CD14-positive monocyte (primary cell): Measurements from ENCODE around the gene KIAA1755. TPM values are rescaled to one million over a fixed set of nuclear protein-coding genes. Genes with fewer than 3 reads are reported as not detected.

Experiments used
- DNase-seq, 3 donors: peaks; one replicate each; pipeline ENCODE4 v3.0.0-alpha.2; 2011 to 2022
- H2AFZ ChIP-seq: 2 replicates; pipeline ENCODE4 v1.6.0; 2012; ENCODE audit warnings: mild to moderate bottlenecking, low read depth, low read length, inconsistent platforms; ENCODE audit not compliant: insufficient read depth, poor library complexity, severe bottlenecking
- H3K27ac ChIP-seq, 2 donors: 1 replicate in 1 of 2; 2 replicates in 1 of 2; pipeline ENCODE4 v1.5.1; 2012 to 2013; ENCODE audit warnings: low read length in 2 of 2, control low read depth in 1 of 2, inconsistent platforms in 1 of 2, low read depth in 1 of 2, mild to moderate bottlenecking in 1 of 2
- H3K27me3 ChIP-seq, 2 donors: one replicate each; pipeline versions ENCODE4 v1.6.0 to v1.6.1; 2011 to 2013; ENCODE audit warnings: low read length in 2 of 2; ENCODE audit not compliant: control insufficient read depth in 2 of 2, insufficient read depth in 2 of 2
- H3K36me3 ChIP-seq, 2 donors: replicated peaks in 1 of 2; 1 replicate in 1 of 2; 2 replicates in 1 of 2; pipeline versions ENCODE4 v1.5.1 to v1.6.1; 2012 to 2013; ENCODE audit warnings: low read length in 2 of 2, control low read depth in 1 of 2, inconsistent platforms in 1 of 2, mild to moderate bottlenecking in 1 of 2; ENCODE audit not compliant: insufficient read depth in 2 of 2, control insufficient read depth in 1 of 2
- H3K4me1 ChIP-seq, 2 donors: 1 replicate in 1 of 2; 2 replicates in 1 of 2; pipeline versions ENCODE4 v1.5.1 to v1.6.1; 2012 to 2013; ENCODE audit warnings: low read length in 2 of 2, control low read depth in 1 of 2, inconsistent platforms in 1 of 2, mild to moderate bottlenecking in 1 of 2, moderate library complexity in 1 of 2; ENCODE audit not compliant: insufficient read depth in 2 of 2, control insufficient read depth in 1 of 2
- H3K4me2 ChIP-seq: replicated peaks from 2 replicates; pipeline ENCODE3; 2012; ENCODE audit warnings: low read length, moderate library complexity, mild to moderate bottlenecking; ENCODE audit not compliant: poor library complexity, severe bottlenecking; ENCODE audit errors: extremely low read depth
- H3K4me3 ChIP-seq, 3 experiments: fragments of 200-600 bp in 1 of 3; sonication (generic) in 1 of 3; replicated peaks in 1 of 3; 1 replicate in 2 of 3; 2 replicates in 1 of 3; pipeline ENCODE4 v1.5.1; 2011 to 2013; ENCODE audit warnings: low read length in 3 of 3, mild to moderate bottlenecking in 3 of 3, control low read depth in 2 of 3, low read depth in 2 of 3, inconsistent platforms in 1 of 3, moderate library complexity in 1 of 3
- H3K79me2 ChIP-seq: 2 replicates; pipeline ENCODE4 v1.6.0; 2012; ENCODE audit warnings: mild to moderate bottlenecking, control low read depth, inconsistent platforms, low read length, moderate library complexity; ENCODE audit not compliant: insufficient read depth
- H3K9ac ChIP-seq: 2 replicates; pipeline ENCODE4 v1.6.0; 2017; ENCODE audit warnings: low read length, mild to moderate bottlenecking; ENCODE audit not compliant: insufficient read depth, poor library complexity, severe bottlenecking
- H3K9me3 ChIP-seq, 2 donors: replicated peaks in 1 of 2; 1 replicate in 1 of 2; 2 replicates in 1 of 2; pipeline versions ENCODE4 v1.5.1 to v1.6.1; 2012 to 2013; ENCODE audit warnings: low read length in 2 of 2, control low read depth in 1 of 2; ENCODE audit not compliant: control insufficient read depth in 1 of 2, insufficient read depth in 1 of 2
- H4K20me1 ChIP-seq: 2 replicates; pipeline ENCODE4 v1.6.0; 2012; ENCODE audit warnings: mild to moderate bottlenecking, low read length, control low read depth, moderate library complexity; ENCODE audit not compliant: insufficient read depth
- H3K27ac Mint-ChIP-seq, 7 donors: one replicate each; pipeline ENCODE4 v1.8.0; 2020; ENCODE audit warnings: mild to moderate bottlenecking in 7 of 7, mixed read lengths in 7 of 7, moderate library complexity in 6 of 7, inconsistent platforms in 2 of 7
- H3K27me3 Mint-ChIP-seq, 3 donors: one replicate each; pipeline ENCODE4 v1.8.0; 2021 to 2022; ENCODE audit warnings: low read depth in 3 of 3, mild to moderate bottlenecking in 3 of 3, mixed read lengths in 3 of 3, moderate library complexity in 3 of 3, inconsistent platforms in 1 of 3
- H3K36me3 Mint-ChIP-seq, 2 donors: one replicate each; pipeline ENCODE4 v1.8.0; 2020; ENCODE audit warnings: mixed read lengths in 2 of 2, inconsistent platforms in 1 of 2, mild to moderate bottlenecking in 1 of 2
- H3K4me1 Mint-ChIP-seq: one replicate; pipeline ENCODE4 v1.8.0; 2020; ENCODE audit warnings: mild to moderate bottlenecking, mixed read lengths
- H3K4me3 Mint-ChIP-seq, 2 donors: one replicate each; pipeline ENCODE4 v1.8.0; 2020; ENCODE audit warnings: mild to moderate bottlenecking in 2 of 2, mixed read lengths in 2 of 2, moderate library complexity in 1 of 2
- H3K9me3 Mint-ChIP-seq, 7 donors: one replicate each; pipeline ENCODE4 v1.8.0; 2020 to 2022; ENCODE audit warnings: mixed read lengths in 7 of 7, mild to moderate bottlenecking in 6 of 7, moderate library complexity in 6 of 7, inconsistent platforms in 2 of 7
- CTCF ChIP-seq: fragments of 200-600 bp; IDR thresholded peaks from one replicate; pipeline ENCODE4 v1.8.0; 2022; ENCODE audit warnings: antibody characterized with exemption, mild to moderate bottlenecking
- WGBS: methylation state at CpG from one replicate; pipeline ENCODE4 v1.1.5; 2013; ENCODE audit warnings: missing lambda C conversion rate; ENCODE audit not compliant: insufficient coverage; 5-methylcytosine and 5-hydroxymethylcytosine counted together
- intact Hi-C, 2 donors: fragments of 100-400 bp; cut with micrococcal nuclease; formaldehyde crosslinking; loops; one replicate each; pipeline versions ENCODE4 v1.15.0 to v1.15.1; 2023
- polyA plus RNA-seq, 3 donors: library from polyadenylated mRNA; depleted of rRNA in 1 of 3; unstranded in 2 of 3; stranded (reverse) in 1 of 3; fragments of 300-500 nt in 2 of 3; fragments of >200 nt in 1 of 3; fragmentation: Illumina TruSeq in 2 of 3; gene quantifications; 1 replicate in 2 of 3; 2 replicates in 1 of 3; pipeline ENCODE4 v1.2.3, GENCODE V29; 2012 to 2021

KIAA1755 gene
- polyA plus RNA-seq, 3 donors: not detected

DNA sequence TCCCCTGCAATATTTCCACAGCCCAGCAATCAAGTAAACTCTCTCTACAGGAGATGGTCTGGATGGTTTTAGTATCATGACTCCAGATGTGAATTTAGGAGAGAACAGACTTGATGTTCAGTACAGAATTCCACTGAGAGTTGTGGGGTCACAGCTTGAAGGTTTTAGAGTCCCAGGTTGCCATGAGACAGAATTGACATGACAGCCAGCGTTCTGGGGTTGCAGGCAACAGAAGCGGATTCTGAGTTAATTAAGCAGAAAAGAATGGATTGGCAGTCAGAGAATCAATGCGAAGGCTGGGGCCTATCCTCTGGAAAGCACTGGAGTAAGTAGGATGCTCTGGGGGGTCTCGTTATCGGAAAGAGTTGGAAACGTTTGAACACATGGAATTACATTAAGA is 2.4 kb upstream of the KIAA1755 start:
- no peak overlapping the region for H3K27ac ChIP-seq
- H3K27me3 ChIP-seq: peaks cover 36 to 44% of the 10 kb centered on the region in 2 donors
- H3K9ac ChIP-seq: no peak overlapping the region
- whole genome bisulfite sequencing: 100% methylated on average over 2 of the region's 6 CpGs
- no peak overlapping the region for H3K4me3 Mint-ChIP-seq
- H4K20me1 ChIP-seq: no peaks in the 10 kb centered on the region
- peaks cover 2 to 19% (median 8%) of the 10 kb centered on the region in 7 donors for H3K9me3 Mint-ChIP-seq
- TF ChIP-seq CTCF: no peak
- H3K27ac Mint-ChIP-seq: peak overlapping the region in 1 of 7 donors; percentile 41
- no peak for DNase-seq
- H3K4me2 ChIP-seq: no peak overlapping the region
- no peaks in the 10 kb centered on the region for H3K79me2 ChIP-seq
- peaks cover 4 to 11% of the 10 kb centered on the region in 2 donors for H3K36me3 Mint-ChIP-seq
- no peak overlapping the region for H2AFZ ChIP-seq
- no peaks in the 10 kb centered on the region for H3K36me3 ChIP-seq
- peaks cover 3 to 15% of the 10 kb centered on the region in 2 donors for H3K9me3 ChIP-seq
- intact Hi-C loops: no loop called here
- H3K4me3 ChIP-seq: no peak overlapping the region
- H3K27me3 Mint-ChIP-seq: peaks cover 39 to 45% (median 44%) of the 10 kb centered on the region in 3 donors
- peaks cover 24% of the 10 kb centered on the region for H3K4me1 Mint-ChIP-seq
- H3K4me1 ChIP-seq: peaks cover 14 to 17% of the 10 kb centered on the region in 2 donors

GRCh38 chr20:38261054-38261390 is 487 bp upstream of the KIAA1755 start:
- Histone ChIP-seq H3K4me2 (no peak overlapping the region), H3K4me1 (peaks cover 0 to 5% of the 10 kb centered on the region in 2 donors), H2AFZ (no peak overlapping the region), H4K20me1 (no peaks in the 10 kb centered on the region), H3K4me3 (no peak overlapping the region), H3K27me3 (peaks cover 36 to 44% of the 10 kb centered on the region in 2 donors), H3K79me2 (no peaks in the 10 kb centered on the region), H3K9me3 (peaks cover 3 to 15% of the 10 kb centered on the region in 2 donors), H3K27ac (no peak overlapping the region), H3K36me3 (no peaks in the 10 kb centered on the region), H3K9ac (no peak overlapping the region)
- 100% methylated on average over 1 of the region's 8 CpGs for WGBS
- peaks cover 2 to 19% (median 8%) of the 10 kb centered on the region in 7 donors for H3K9me3 Mint-ChIP-seq
- H3K36me3 Mint-ChIP-seq: peaks cover 4 to 11% of the 10 kb centered on the region in 2 donors
- peaks cover 11% of the 10 kb centered on the region for H3K4me1 Mint-ChIP-seq
- DNase-seq: no peak
- no peak for TF ChIP-seq CTCF
- intact Hi-C loops: no loop called here
- no peak overlapping the region for H3K27ac Mint-ChIP-seq
- peak overlapping the region; percentile 53 to 86 for H3K4me3 Mint-ChIP-seq
- peaks cover 38 to 51% (median 46%) of the 10 kb centered on the region in 3 donors for H3K27me3 Mint-ChIP-seq
